GM23248 (cell line): ENCODE results near the gene TMEM117.

Experiments used
- EZH2 ChIP-seq: fragments of 200-600 bp; sonication (generic); IDR thresholded peaks from 2 replicates; pipeline ENCODE4 v1.6.1; 2018; ENCODE audit warnings: antibody characterized with exemption, mild to moderate bottlenecking; ENCODE audit not compliant: insufficient read depth, poor library complexity, severe bottlenecking
- EZH2phosphoT487 ChIP-seq: fragments of 200-600 bp; sonication (generic); IDR thresholded peaks from 2 replicates; pipeline ENCODE4 v1.6.1; 2018; ENCODE audit warnings: antibody characterized with exemption, moderate library complexity, mild to moderate bottlenecking, low read depth; ENCODE audit not compliant: insufficient read depth

DNA sequence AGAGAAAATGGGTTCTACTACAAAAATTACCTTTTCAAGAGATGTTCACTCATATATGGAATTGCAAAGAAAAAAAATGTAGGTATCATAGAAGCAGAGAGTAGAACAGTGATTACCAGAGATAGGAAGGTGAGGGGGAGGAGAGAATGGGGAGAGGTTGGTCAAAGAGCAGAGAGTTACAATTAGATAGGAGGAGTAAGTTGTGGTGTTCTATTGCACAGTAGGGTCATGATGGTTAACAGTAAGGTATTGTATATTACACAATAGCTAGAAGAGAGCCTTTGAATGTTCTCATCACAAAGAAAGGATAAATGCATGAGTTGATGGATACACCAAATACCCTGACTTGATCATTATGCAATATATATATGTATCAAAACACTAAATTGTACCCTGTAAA lies 145.8 kb downstream of the TMEM117 start:
- TF ChIP-seq EZH2phosphoT487 (no peak), EZH2 (no peak)
